Activated naive CD8-positive, alpha-beta T cell treated with anti-CD3 and anti-CD28 coated beads for 36 hours (primary cell): ENCODE data around the gene PRKRIP1. TPM values are rescaled to one million over a fixed set of nuclear protein-coding genes. Genes with fewer than 3 reads are reported as not detected.
"Not testable (repeated sequence)": the region's sequence is repeated elsewhere in the genome, so short reads cannot be mapped to it uniquely, and the experiment has no call there.

Experiments
- DNase-seq: peaks from one replicate; pipeline ENCODE4 v3.0.0; 2021
- H3K27ac Mint-ChIP-seq: one replicate; pipeline ENCODE4 v1.8.0; 2022; ENCODE audit warnings: mild to moderate bottlenecking, moderate library complexity, mixed read lengths
- H3K27me3 Mint-ChIP-seq: one replicate; pipeline ENCODE4 v1.8.0; 2022; ENCODE audit warnings: mild to moderate bottlenecking, mixed read lengths
- H3K36me3 Mint-ChIP-seq: one replicate; pipeline ENCODE4 v1.8.0; 2021; ENCODE audit warnings: mild to moderate bottlenecking, mixed read lengths
- H3K4me1 Mint-ChIP-seq: one replicate; pipeline ENCODE4 v1.8.0; 2021; ENCODE audit warnings: mixed read lengths
- H3K4me3 Mint-ChIP-seq: one replicate; pipeline ENCODE4 v1.8.0; 2022; ENCODE audit warnings: mild to moderate bottlenecking, moderate library complexity, mixed read lengths
- H3K9me3 Mint-ChIP-seq: one replicate; pipeline ENCODE4 v1.8.0; 2022; ENCODE audit warnings: mixed read lengths
- total RNA-seq, 2 experiments: library from RNA; stranded (reverse); gene quantifications; one replicate each; pipeline ENCODE4 v1.2.3, GENCODE V29; 2021

The PRKRIP1 gene
- total RNA-seq, 2 experiments from 2014 or later = 25.1 to 25.2 TPM

GRCh38 chr7:102469351-102469971 is 73.3 kb downstream of the PRKRIP1 start:
- Mint-ChIP-seq H3K4me1 (peaks cover 12% of the 10 kb centered on the region), H3K27me3 (no peaks in the 10 kb centered on the region), H3K27ac (no peak overlapping the region), H3K9me3 (no peaks in the 10 kb centered on the region), H3K36me3 (no peaks in the 10 kb centered on the region), H3K4me3 (no peak overlapping the region)
- DNase-seq = no peak

- DNase-seq = no peak
- Mint-ChIP-seq H3K27ac (no peak overlapping the region), H3K9me3 (no peaks in the 10 kb centered on the region), H3K27me3 (no peaks in the 10 kb centered on the region), H3K4me1 (peaks cover 12% of the 10 kb centered on the region), H3K36me3 (no peaks in the 10 kb centered on the region), H3K4me3 (no peak overlapping the region)
Observed at GRCh38 chr7:102469972-102470825, 74.0 kb downstream of the PRKRIP1 start.

DNA sequence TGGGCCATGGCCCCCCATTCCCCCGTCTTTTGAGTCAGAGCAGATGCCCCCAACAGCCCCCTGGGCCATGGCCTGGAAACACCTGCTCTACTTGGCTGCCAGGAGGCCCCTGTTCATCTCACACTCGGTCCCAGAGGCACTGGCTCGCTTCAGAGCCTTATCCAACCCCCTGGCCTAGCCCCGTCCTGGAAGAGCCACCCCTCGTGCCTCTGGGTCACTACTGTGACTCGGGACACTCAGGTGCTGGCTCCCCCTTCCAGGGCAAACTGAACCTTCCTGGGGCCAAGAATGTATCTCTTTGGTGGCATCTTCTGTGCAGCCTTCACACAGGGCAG is 75.6 kb downstream of the PRKRIP1 start:
- no peak for DNase-seq
- peak overlapping the region; percentile 42 for H3K27ac Mint-ChIP-seq
- no peaks in the 10 kb centered on the region for H3K9me3 Mint-ChIP-seq
- H3K4me3 Mint-ChIP-seq = no peak overlapping the region
- H3K36me3 Mint-ChIP-seq = no peaks in the 10 kb centered on the region
- peaks cover 4% of the 10 kb centered on the region for H3K4me1 Mint-ChIP-seq
- no peaks in the 10 kb centered on the region for H3K27me3 Mint-ChIP-seq

GRCh38 chr7:102472126-102473041 is 76.2 kb downstream of the PRKRIP1 start:
- Mint-ChIP-seq H3K4me3 (no peak overlapping the region), H3K9me3 (no peaks in the 10 kb centered on the region), H3K27ac (peak overlapping the region; percentile 42), H3K4me1 (no peaks in the 10 kb centered on the region), H3K36me3 (no peaks in the 10 kb centered on the region), H3K27me3 (no peaks in the 10 kb centered on the region)
- no peak for DNase-seq

GRCh38 chr7:102473271-102473991 is 77.3 kb downstream of the PRKRIP1 start:
- no peak overlapping the region for H3K27ac Mint-ChIP-seq
- no peaks in the 10 kb centered on the region for H3K27me3 Mint-ChIP-seq
- no peak overlapping the region for H3K4me3 Mint-ChIP-seq

GRCh38 chr7:102474116-102474515 is 78.0 kb downstream of the PRKRIP1 start:
- not testable (repeated sequence) for H3K9me3 Mint-ChIP-seq, H3K4me1 Mint-ChIP-seq, H3K27me3 Mint-ChIP-seq, H3K36me3 Mint-ChIP-seq, H3K27ac Mint-ChIP-seq, DNase-seq, H3K4me3 Mint-ChIP-seq

More at GRCh38 chr7:102473271-102473991, 77.3 kb downstream of the PRKRIP1 start:
- H3K36me3 Mint-ChIP-seq = no peaks in the 10 kb centered on the region
- no peak for DNase-seq
- H3K9me3 Mint-ChIP-seq = no peaks in the 10 kb centered on the region
- H3K4me1 Mint-ChIP-seq = no peaks in the 10 kb centered on the region

DNA sequence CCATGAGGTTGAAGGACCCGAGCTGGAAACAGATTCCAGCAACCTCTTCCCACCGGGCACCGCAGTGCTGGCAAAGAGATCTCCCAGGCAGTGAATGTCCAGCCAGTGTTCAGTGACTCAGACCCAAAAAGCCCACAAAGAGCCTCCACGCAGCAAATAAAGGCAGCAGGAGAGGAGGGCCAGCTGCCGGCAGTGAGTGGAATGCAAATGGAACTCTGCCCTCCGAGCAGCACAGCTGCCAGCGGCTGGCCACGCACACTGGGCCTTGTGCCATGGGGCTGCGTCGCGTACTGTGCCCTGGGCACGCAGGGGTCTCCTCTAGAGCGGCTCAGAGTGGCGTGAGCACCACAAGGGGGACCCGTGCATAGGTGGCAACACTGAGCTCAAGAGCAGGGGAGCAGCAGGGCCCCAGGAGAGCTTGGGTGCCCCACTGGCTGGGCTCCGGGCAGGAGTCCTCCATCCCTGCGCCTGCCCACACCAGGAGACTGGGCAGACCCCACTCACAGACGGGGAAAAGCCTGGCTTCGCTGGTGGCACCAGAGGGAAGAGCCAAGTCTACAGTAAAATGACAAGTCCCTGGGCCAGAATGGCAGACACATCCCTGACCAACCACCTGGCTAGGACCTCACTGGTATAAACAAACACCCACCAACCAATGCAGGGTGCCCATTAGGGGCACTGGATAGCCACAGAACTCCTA is 78.7 kb downstream of the PRKRIP1 start:
- not testable (repeated sequence) for H3K27me3 Mint-ChIP-seq, H3K4me3 Mint-ChIP-seq, H3K9me3 Mint-ChIP-seq, DNase-seq, H3K4me1 Mint-ChIP-seq, H3K36me3 Mint-ChIP-seq, H3K27ac Mint-ChIP-seq

Other genes starting within 250 kb of the PRKRIP1 start
- gene SH2B2, start 109.5 kb upstream of the PRKRIP1 start, total RNA-seq = 1 to 10 TPM; 2.9 to 3.6 TPM
- gene SPDYE6, start 39.9 kb upstream of the PRKRIP1 start, total RNA-seq = not detected
- 10 to 100 TPM; 41.4 to 46.2 TPM for gene ORAI2, start 37.2 kb downstream of the PRKRIP1 start, total RNA-seq
- 10 to 100 TPM in 1 of 2 experiments, 1 to 10 TPM in 1; 8.8 to 10.1 TPM for gene ALKBH4, start 68.5 kb downstream of the PRKRIP1 start, total RNA-seq
- gene LRWD1, start 68.6 kb downstream of the PRKRIP1 start, total RNA-seq = 10 to 100 TPM; 20.1 to 20.7 TPM
- gene POLR2J, start 82.6 kb downstream of the PRKRIP1 start, total RNA-seq = 10 to 100 TPM; 63.5 to 67.1 TPM
- gene RASA4B, start 121.4 kb downstream of the PRKRIP1 start, total RNA-seq = 10 to 100 TPM; 23.6 to 25.2 TPM
- gene UPK3BL2, start 147.3 kb downstream of the PRKRIP1 start, total RNA-seq = 1 to 10 TPM; 6.4 to 9.6 TPM
- gene SPDYE2, start 154.9 kb downstream of the PRKRIP1 start, total RNA-seq = not detected
- gene POLR2J3, start 176.2 kb downstream of the PRKRIP1 start, total RNA-seq = 10 to 100 TPM; 19.7 to 23.3 TPM
- 10 to 100 TPM; 53.7 to 54.2 TPM for gene RASA4, start 220.4 kb downstream of the PRKRIP1 start, total RNA-seq
- gene UPK3BL1, start 246.4 kb downstream of the PRKRIP1 start, total RNA-seq = 10 to 100 TPM; 14.1 to 19.4 TPM